Stimulated activated CD8-positive, alpha-beta memory T cell treated with anti-CD3 and anti-CD28 coated beads, Interleukin-7, amount 100 ng/mL, for 1 hour (primary cell): Measurements from ENCODE around the gene ZBTB20.

Source experiments
- DNase-seq, 2 donors: peaks; one replicate each; pipeline ENCODE4 v3.0.0-alpha.2; 2020; ENCODE audit warnings: low read depth in 2 of 2

Gene ZBTB20

GRCh38 chr3:114928989-114929640 lies 218.0 kb downstream of the ZBTB20 start:
- DNase-seq, result no peak

DNA sequence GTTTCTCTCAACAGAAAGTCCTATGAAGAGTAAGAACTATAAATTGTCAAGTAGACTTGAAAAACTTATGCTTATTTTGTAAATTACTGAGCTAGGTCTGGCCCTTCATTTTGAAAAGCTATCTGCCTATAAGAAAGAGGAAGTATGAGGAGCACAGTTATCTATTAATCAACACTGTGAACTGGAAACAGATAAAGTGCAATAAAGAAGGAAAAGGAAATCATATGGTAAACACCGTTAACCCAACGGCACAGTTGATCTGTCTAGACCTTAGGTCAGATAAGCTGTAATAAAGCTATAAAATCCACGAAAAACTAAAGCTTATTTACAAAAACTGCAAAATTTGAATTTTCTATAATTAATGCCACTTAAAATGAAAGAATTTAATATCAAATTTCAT lies 242.5 kb downstream of the ZBTB20 start:
- no peak for DNase-seq

- DNase-seq, result no peak
Measured at GRCh38 chr3:114903213-114903612, 243.9 kb downstream of the ZBTB20 start.

DNA sequence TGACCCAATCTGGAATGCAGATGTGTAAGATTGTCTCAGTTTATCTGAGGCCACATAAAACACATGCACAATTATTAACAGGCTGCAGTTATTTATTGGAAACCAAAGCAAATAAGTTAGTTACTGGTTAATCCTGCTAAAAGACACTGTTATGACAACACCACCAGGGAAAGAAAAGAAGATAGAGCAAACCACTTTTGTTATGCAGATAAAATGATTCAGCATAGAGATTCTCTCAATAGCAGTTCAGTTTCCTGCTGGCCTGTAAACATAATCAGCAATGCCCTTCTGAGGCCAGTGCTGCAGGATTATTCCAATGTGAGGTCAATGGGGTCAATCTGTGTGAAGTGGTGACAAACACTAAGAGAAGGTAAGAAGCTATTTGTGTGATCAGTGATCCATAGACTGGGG lies 244.4 kb downstream of the ZBTB20 start:
- DNase-seq, result no peak

DNA sequence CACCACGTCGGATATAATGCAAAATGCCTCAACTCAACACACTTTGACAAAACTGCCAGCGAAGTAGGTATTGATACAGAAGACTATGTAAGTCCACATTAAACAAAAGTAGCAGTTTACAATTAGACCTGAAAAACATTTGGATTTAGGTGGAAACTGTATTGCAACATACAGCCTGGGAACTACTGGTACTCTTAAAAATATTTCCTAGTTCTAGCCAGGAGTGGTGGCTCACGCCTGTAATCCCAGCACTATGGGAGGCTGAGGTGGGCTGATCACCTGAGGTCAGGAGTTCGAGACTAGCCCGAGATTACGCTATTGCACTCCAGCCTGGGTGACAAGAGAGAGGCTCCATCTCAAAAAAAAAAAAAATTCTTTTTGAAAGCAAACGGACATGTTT lies 246.2 kb downstream of the ZBTB20 start:
- no peak for DNase-seq

DNA sequence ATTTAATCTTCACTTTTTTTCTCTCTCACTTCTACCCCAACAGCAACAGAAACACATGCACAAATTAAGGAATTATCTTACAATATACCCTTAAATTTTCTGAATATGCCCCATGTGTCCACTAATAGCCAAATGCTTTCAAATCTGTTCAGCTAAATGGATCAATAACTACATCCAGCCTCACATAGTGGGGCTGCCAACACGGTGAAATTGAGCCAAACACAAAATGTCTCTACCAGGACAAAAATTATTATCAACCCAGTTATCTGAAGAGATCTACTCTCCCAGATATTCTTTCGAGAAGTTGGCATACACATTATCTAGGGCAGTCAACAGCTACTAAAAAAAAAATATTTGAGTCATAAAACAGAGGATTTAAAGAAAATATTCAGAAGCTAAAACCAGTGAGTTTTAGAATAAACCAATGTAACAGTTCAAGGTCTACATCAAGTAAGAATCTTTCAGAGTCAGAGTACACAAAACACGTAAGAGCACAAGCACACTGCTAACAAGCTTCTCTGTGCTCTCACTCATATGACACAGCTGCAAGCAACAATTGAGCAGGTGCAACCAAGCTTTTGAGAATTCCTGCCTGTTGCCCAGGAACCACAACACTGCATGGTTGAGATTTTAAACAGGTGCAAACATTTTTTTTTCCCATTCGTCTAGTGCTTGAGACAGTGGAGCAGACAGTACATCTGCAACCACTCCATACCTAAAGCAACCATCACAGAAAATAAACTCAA lies 247.7 kb downstream of the ZBTB20 start:
- no peak for DNase-seq

DNA sequence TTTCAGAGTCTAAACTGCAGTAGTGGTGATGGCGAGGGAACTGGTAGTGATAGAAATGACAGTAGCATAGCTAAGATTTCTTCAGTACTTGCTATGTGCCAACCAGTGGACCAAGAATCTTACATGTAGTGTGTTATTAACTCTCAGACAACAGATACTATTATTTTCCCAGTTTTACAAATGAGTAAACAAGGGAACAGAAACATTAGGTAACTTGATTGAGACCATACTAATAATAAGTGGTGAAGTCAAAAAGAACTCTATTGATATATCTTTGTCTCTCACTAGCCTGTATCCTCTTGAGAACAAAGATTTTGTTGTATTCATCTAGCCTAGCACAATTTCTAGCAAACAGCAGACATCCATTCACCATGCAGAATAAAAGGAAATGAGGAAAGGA lies 250.1 kb downstream of the ZBTB20 start:
- no peak for DNase-seq

DNA sequence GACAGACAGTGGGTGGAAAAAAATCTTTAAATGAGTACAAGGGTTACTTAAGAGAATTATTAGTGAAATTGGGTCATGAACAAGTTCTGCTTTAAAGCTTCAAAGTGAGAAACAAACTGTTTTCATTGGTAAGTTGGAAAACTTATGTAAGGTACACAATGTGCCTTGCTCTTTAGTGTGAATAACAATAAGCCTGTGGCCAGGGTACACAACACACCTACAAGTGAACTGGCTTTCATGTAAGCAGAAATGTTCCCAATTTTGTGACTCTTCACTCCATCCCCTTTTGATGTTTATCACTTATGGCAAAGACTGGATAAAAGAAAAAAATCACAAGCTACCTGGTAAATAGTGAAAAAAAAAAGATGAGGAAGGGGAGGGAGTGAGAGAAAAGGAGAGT lies 253.7 kb downstream of the ZBTB20 start:
- no peak for DNase-seq

DNA sequence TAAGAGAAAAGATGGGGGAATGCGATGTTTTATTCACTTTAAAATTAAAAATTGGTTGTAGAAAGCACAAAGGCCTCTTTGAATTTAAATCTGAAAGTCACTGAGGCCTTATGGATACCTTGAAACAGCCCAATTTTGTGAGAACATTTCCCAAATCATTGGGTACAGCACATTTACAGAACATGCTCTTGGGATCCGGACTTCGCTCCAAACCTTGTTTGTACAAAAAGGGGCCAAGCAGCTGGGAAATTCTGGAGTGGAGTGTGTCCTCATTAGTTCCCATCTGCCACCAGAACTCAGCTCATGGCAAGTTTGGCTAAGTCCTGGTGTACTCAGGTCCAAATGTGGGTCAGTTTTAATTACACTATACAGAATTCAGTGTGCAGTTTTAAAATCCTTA lies 254.2 kb downstream of the ZBTB20 start:
- DNase-seq, result no peak

- no peak for DNase-seq
Measured at GRCh38 chr3:114892131-114892879, 254.8 kb downstream of the ZBTB20 start.

DNA sequence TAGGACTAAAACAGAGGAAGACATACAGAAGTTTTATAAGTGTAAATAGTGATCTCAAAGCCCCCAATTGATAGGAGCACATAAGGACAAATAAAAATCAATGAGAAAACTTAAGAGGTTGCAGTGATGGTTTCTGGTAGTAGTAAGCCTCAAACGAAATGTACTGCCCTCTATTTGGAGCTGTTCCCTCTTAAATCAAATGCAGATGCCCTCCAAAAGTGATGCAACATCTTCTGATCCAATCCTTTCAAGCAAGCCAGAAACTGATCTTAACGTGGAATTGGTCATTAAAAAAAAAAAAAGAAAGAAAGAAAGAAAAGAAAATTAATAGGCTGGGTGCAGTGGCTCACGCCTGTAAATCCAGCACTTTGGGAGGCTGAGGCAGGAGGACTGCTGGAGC lies 259.3 kb downstream of the ZBTB20 start:
- no peak for DNase-seq

GRCh38 chr3:114886905-114887304 lies 260.2 kb downstream of the ZBTB20 start:
- no peak for DNase-seq

DNA sequence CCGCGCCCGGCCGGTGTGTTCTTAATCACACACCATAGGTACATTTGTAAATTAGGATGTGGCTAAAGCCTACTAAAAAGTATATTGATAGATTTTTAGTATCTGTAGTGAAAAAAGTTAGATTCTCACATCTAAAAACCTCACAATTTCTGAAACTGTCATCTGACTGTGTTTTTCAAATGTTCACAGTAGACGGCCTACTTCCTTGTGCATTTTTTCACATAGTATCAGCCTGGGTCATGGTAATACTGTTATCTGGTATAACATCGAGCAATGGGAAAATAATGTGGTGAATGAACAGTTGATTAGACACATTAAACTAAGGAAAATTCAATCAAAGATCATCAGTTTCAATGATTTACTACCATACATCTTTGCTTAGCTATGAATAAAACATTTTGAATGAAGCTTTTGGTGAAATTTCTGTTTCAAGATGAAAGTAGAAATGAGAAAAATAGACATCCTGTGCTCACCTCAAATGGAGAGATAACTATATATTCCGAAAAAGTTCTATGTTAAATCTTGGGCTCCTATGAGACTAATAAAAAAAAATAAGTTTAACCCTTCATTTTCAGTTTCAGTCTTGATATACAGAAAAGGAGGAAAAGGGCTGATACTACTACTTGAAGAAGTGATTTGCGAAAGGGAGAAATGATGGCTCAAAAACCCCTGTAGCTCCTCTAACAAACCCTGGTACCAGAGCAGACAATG lies 262.7 kb downstream of the ZBTB20 start:
- no peak for DNase-seq

- DNase-seq, result no peak
Measured at GRCh38 chr3:114880078-114880477, 267.0 kb downstream of the ZBTB20 start.

- DNase-seq, result no peak
Measured at GRCh38 chr3:114879059-114880031, 267.7 kb downstream of the ZBTB20 start.

- no peak for DNase-seq
Measured at GRCh38 chr3:114878114-114878839, 268.8 kb downstream of the ZBTB20 start.

- no peak for DNase-seq
Measured at GRCh38 chr3:114877378-114878113, 269.5 kb downstream of the ZBTB20 start.

- DNase-seq, result no peak
Measured at GRCh38 chr3:114874522-114874971, 272.5 kb downstream of the ZBTB20 start.

DNA sequence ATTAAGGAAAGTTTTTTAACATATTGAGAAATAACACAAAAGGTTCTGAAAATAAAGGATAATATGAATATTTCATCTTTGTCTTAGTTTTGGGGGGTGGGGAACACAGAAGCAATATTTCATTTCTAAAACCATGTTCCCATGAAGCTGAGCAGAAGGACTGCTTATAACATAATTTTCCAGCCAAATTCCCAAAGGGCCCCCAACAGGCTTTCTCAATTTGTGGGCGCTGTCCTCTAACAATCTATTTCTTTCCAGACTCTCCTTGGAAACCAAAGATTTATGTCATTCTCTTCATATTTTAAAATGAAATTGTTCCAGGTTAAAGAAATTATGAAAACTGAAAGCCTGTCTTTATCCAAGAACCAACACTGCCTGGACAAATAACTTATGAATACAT lies 273.5 kb downstream of the ZBTB20 start:
- no peak for DNase-seq

GRCh38 chr3:114872588-114872987 lies 274.5 kb downstream of the ZBTB20 start:
- DNase-seq, result no peak
